Testis (tissue), 3 donors: ENCODE measurements around the gene SEL1L2. TPM values are rescaled to one million over a fixed set of nuclear protein-coding genes. Genes with fewer than 3 reads are reported as not detected.

Experiments
- DNase-seq: peaks from one replicate; pipeline ENCODE4 v3.0.0-alpha.2; 2019
- H3K27ac ChIP-seq, 2 donors: fragments of 200-600 bp; sonication (generic); one replicate each; pipeline ENCODE4 v1.5.1; 2019
- H3K27me3 ChIP-seq: fragments of 200-600 bp; sonication (generic); one replicate; pipeline ENCODE4 v1.5.1; 2019
- H3K36me3 ChIP-seq: fragments of 200-600 bp; sonication (generic); one replicate; pipeline ENCODE4 v1.5.1; 2017; ENCODE audit warnings: low read depth; ENCODE audit errors: missing control alignments
- H3K4me1 ChIP-seq: fragments of 200-600 bp; sonication (generic); one replicate; pipeline ENCODE4 v1.5.1; 2019
- H3K4me3 ChIP-seq, 2 donors: fragments of 200-600 bp; sonication (generic); one replicate each; pipeline ENCODE4 v1.5.1; 2017 to 2019
- H3K9me3 ChIP-seq: fragments of 200-600 bp; sonication (generic); one replicate; pipeline ENCODE4 v1.5.1; 2017
- CTCF ChIP-seq, 3 experiments: fragments of 450-650 bp in 2 of 3; fragments of 200-600 bp in 1 of 3; sonication (generic) in 1 of 3; IDR thresholded peaks; one replicate each; pipeline ENCODE4 v1.5.1; 2016 to 2019; ENCODE audit warnings: antibody characterized with exemption in 3 of 3, mild to moderate bottlenecking in 2 of 3, moderate library complexity in 1 of 3
- POLR2A ChIP-seq: fragments of 450-650 bp; IDR thresholded peaks from one replicate; pipeline ENCODE4 v1.6.1; 2017; ENCODE audit warnings: antibody characterized with exemption, mild to moderate bottlenecking, moderate library complexity
- WGBS, 2 donors: methylation state at CpG; one replicate each; pipeline ENCODE4 v1.1.5; 2018; 5-methylcytosine and 5-hydroxymethylcytosine counted together
- intact Hi-C: fragments of 100-400 bp; cut with DNase I; formaldehyde crosslinking; loops from one replicate; pipeline ENCODE4 v1.15.1; 2023; ENCODE audit warnings: low total_unique reads
- polyA plus RNA-seq: library from polyadenylated mRNA; stranded (reverse); fragments of 350-450 nt; fragmentation: Illumina TruSeq; extraction: RNeasy Lipid Tissue Mini Kit (QIAGEN cat#74804); gene quantifications from one replicate; pipeline ENCODE4 v1.2.3, GENCODE V29; 2014; ENCODE audit warnings: low read depth, low replicate concordance; ENCODE audit not compliant: insufficient read depth
- total RNA-seq, 2 donors: library from RNA; depleted of rRNA; stranded (reverse); fragments of >200 nt; gene quantifications; one replicate each; pipeline ENCODE4 v1.2.3, GENCODE V29; 2016

Gene SEL1L2
- total and polyA plus RNA-seq, 3 donors from 2014 or later, result 4.1 to 10.0 (median 9.5) TPM

GRCh38 chr20:13862245-13862644 lies 128.2 kb downstream of the SEL1L2 start:
- WGBS, 2 donors, result 89 to 92% methylated on average over 2 of the region's 2 CpGs

GRCh38 chr20:13858871-13859270 lies 131.5 kb downstream of the SEL1L2 start:
- TF ChIP-seq POLR2A, result no peak
- TF ChIP-seq CTCF (IDR thresholded peaks at IDR 0.05), result no peak
- intact Hi-C loops, result no loop called here
- Histone ChIP-seq H3K36me3 (no peaks in the 10 kb centered on the region), H3K4me3 (no peak overlapping the region), H3K9me3 (no peaks in the 10 kb centered on the region), H3K27me3 (no peaks in the 10 kb centered on the region), H3K4me1 (no peaks in the 10 kb centered on the region), H3K27ac (no peak overlapping the region)
- DNase-seq, result no peak

More at GRCh38 chr20:13862245-13862644, 128.2 kb downstream of the SEL1L2 start:
- DNase-seq, result no peak
- no peaks in the 10 kb centered on the region for H3K9me3 ChIP-seq
- intact Hi-C loops, result no loop called here
- no peak overlapping the region for H3K27ac ChIP-seq
- H3K36me3 ChIP-seq, result no peaks in the 10 kb centered on the region
- no peaks in the 10 kb centered on the region for H3K27me3 ChIP-seq
- H3K4me3 ChIP-seq, result no peak overlapping the region
- no peaks in the 10 kb centered on the region for H3K4me1 ChIP-seq
- TF ChIP-seq CTCF (IDR thresholded peaks at IDR 0.05) (no peak), POLR2A (no peak)

GRCh38 chr20:13858439-13858838 lies 132.0 kb downstream of the SEL1L2 start:
- H3K36me3 ChIP-seq, result no peaks in the 10 kb centered on the region
- intact Hi-C loops, result no loop called here
- TF ChIP-seq POLR2A (no peak), CTCF (IDR thresholded peaks at IDR 0.05) (no peak)
- WGBS, 2 donors, result 94 to 100% methylated on average over 5 of the region's 5 CpGs
- no peaks in the 10 kb centered on the region for H3K27me3 ChIP-seq
- no peak overlapping the region for H3K4me3 ChIP-seq
- H3K4me1 ChIP-seq, result no peaks in the 10 kb centered on the region
- no peak for DNase-seq
- no peak overlapping the region for H3K27ac ChIP-seq
- no peaks in the 10 kb centered on the region for H3K9me3 ChIP-seq

- H3K27me3 ChIP-seq, result no peaks in the 10 kb centered on the region
- no peaks in the 10 kb centered on the region for H3K4me1 ChIP-seq
- WGBS, 2 donors, result 81 to 85% methylated on average over 7 of the region's 7 CpGs
- H3K9me3 ChIP-seq, result no peaks in the 10 kb centered on the region
- no peak overlapping the region for H3K27ac ChIP-seq
- DNase-seq, result no peak
- intact Hi-C loops, result no loop called here
- no peak overlapping the region for H3K4me3 ChIP-seq
- TF ChIP-seq POLR2A, result no peak
- TF ChIP-seq CTCF (IDR thresholded peaks at IDR 0.05), result no peak
- no peaks in the 10 kb centered on the region for H3K36me3 ChIP-seq
Observed at GRCh38 chr20:13857961-13858360, 132.5 kb downstream of the SEL1L2 start.

- H3K27ac ChIP-seq, result no peak overlapping the region
- H3K27me3 ChIP-seq, result no peaks in the 10 kb centered on the region
- H3K4me1 ChIP-seq, result no peaks in the 10 kb centered on the region
- H3K9me3 ChIP-seq, result no peaks in the 10 kb centered on the region
- H3K4me3 ChIP-seq, result no peak overlapping the region
- intact Hi-C loops, result no loop called here
- no peak for TF ChIP-seq CTCF (IDR thresholded peaks at IDR 0.05)
- 75 to 78% methylated on average over 3 of the region's 3 CpGs for WGBS, 2 donors
- no peaks in the 10 kb centered on the region for H3K36me3 ChIP-seq
- no peak for DNase-seq
Observed at GRCh38 chr20:13857304-13857703, 133.1 kb downstream of the SEL1L2 start.
